GM12801 (cell line): ENCODE results near the gene CFAP251.

Source experiments
- CTCF ChIP-seq: IDR thresholded peaks from one replicate; pipeline ENCODE4 v1.5.1; 2011; ENCODE audit warnings: control low read depth; ENCODE audit not compliant: insufficient read length; ENCODE audit errors: extremely low read depth

CFAP251 gene

GRCh38 chr12:122013791-122014590, 95.6 kb downstream of the CFAP251 start:
- no peak for TF ChIP-seq CTCF

- TF ChIP-seq CTCF = no peak
Observed at GRCh38 chr12:122014781-122015180, 96.4 kb downstream of the CFAP251 start.

- TF ChIP-seq CTCF = no peak
Observed at GRCh38 chr12:122018457-122018856, 100.1 kb downstream of the CFAP251 start.

GRCh38 chr12:122018937-122019336, 100.5 kb downstream of the CFAP251 start:
- TF ChIP-seq CTCF = no peak

GRCh38 chr12:122020795-122021192, 102.4 kb downstream of the CFAP251 start:
- no peak for TF ChIP-seq CTCF

- no peak for TF ChIP-seq CTCF
Observed at GRCh38 chr12:122021193-122021821, 102.9 kb downstream of the CFAP251 start.

GRCh38 chr12:122021822-122022392, 103.5 kb downstream of the CFAP251 start, which contains the start of gene BCL7A:
Gene BCL7A (plus strand): TSS chr12:122021884. CDS start chr12:122022092, 208 bp downstream.
- TF ChIP-seq CTCF = no peak
